ENCODE data around the gene RARA. TPM values are rescaled to one million over a fixed set of nuclear protein-coding genes. Genes with fewer than 3 reads are reported as not detected.

RARA gene
- total and polyA plus RNA-seq, 12 donors, result 4.7 to 58.2 (median 33.0) TPM

GRCh38 chr17:40264458-40265185 is 44.4 kb upstream of the RARA start:
- no peaks in the 10 kb centered on the region for H3K27me3 ChIP-seq
- no peaks in the 10 kb centered on the region for H3K4me1 ChIP-seq (replicated peaks in 1 of 2)
- no peaks in the 10 kb centered on the region for H3K9me3 ChIP-seq (replicated peaks in 1 of 3)
- H3K36me3 ChIP-seq (replicated peaks in 1 of 2), result peaks cover 0 to 58% of the 10 kb centered on the region in 2 donors
- intact Hi-C loops (cut with DNase I), result no loop called here
- no peak overlapping the region for H3K4me3 ChIP-seq
- TF ChIP-seq POLR2A (IDR thresholded peaks at IDR 0.05) (no peak), CTCF (IDR thresholded peaks at IDR 0.05) (no peak)
- no peak overlapping the region for H3K27ac ChIP-seq
- 85 to 94% (median 87%) methylated on average over 11 to 21 of the region's 21 CpGs for WGBS, 4 donors
- no peak for DNase-seq

- no peak for DNase-seq
- H3K4me3 ChIP-seq, result no peak overlapping the region
- WGBS, 4 donors, result 89 to 92% (median 90%) methylated on average over 5 of the region's 5 CpGs
- H3K9me3 ChIP-seq (replicated peaks in 1 of 3), result no peaks in the 10 kb centered on the region
- H3K36me3 ChIP-seq (replicated peaks in 1 of 2), result peaks cover 0 to 61% of the 10 kb centered on the region in 2 donors
- intact Hi-C loops (cut with DNase I), result no loop called here
- no peaks in the 10 kb centered on the region for H3K27me3 ChIP-seq
- no peak overlapping the region for H3K27ac ChIP-seq
- no peaks in the 10 kb centered on the region for H3K4me1 ChIP-seq (replicated peaks in 1 of 2)
- TF ChIP-seq CTCF (IDR thresholded peaks at IDR 0.05), result no peak
- TF ChIP-seq POLR2A (IDR thresholded peaks at IDR 0.05), result no peak
Measured at GRCh38 chr17:40265337-40265736, 43.6 kb upstream of the RARA start.

- intact Hi-C loops (cut with DNase I), result no loop called here
- 93 to 95% (median 94%) methylated on average over 6 of the region's 6 CpGs for WGBS, 4 donors
- Histone ChIP-seq H3K27ac (no peak overlapping the region), H3K27me3 (no peaks in the 10 kb centered on the region), H3K36me3 (replicated peaks in 1 of 2) (peaks cover 0 to 54% of the 10 kb centered on the region in 2 donors), H3K4me3 (no peak overlapping the region), H3K9me3 (replicated peaks in 1 of 3) (no peaks in the 10 kb centered on the region), H3K4me1 (replicated peaks in 1 of 2) (no peaks in the 10 kb centered on the region)
- no peak for DNase-seq
- TF ChIP-seq POLR2A (IDR thresholded peaks at IDR 0.05) (no peak), CTCF (IDR thresholded peaks at IDR 0.05) (no peak)
Measured at GRCh38 chr17:40266882-40267281, 42.1 kb upstream of the RARA start.

GRCh38 chr17:40268141-40268712 is 40.8 kb upstream of the RARA start:
- no peak for DNase-seq
- peaks cover 0 to 46% of the 10 kb centered on the region in 2 donors for H3K36me3 ChIP-seq (replicated peaks in 1 of 2)
- no peaks in the 10 kb centered on the region for H3K9me3 ChIP-seq (replicated peaks in 1 of 3)
- 66 to 95% (median 84%) methylated on average over 2 of the region's 2 CpGs for WGBS, 4 donors
- TF ChIP-seq CTCF (IDR thresholded peaks at IDR 0.05) (no peak), POLR2A (IDR thresholded peaks at IDR 0.05) (no peak)
- H3K4me3 ChIP-seq, result no peak overlapping the region
- intact Hi-C loops (cut with DNase I), result no loop called here
- no peak overlapping the region for H3K27ac ChIP-seq
- no peaks in the 10 kb centered on the region for H3K4me1 ChIP-seq (replicated peaks in 1 of 2)
- no peaks in the 10 kb centered on the region for H3K27me3 ChIP-seq
